Measurements from ENCODE around the gene RALBP1. TPM values are rescaled to one million over a fixed set of nuclear protein-coding genes. Genes with fewer than 3 reads are reported as not detected.

Gene RALBP1
- total and polyA plus RNA-seq, 2 of the 4 experiments (the other 2 are of a cell fraction) = 30.6 to 38.2 TPM

- no peak overlapping the region for H3K18ac ChIP-seq (ENCODE audit: low read depth, low read length)
- H2BK120ac ChIP-seq (ENCODE audit: low read depth, low read length) = no peak overlapping the region
- H3K27me3 ChIP-seq (ENCODE audit: control insufficient read depth, insufficient read depth, low read length) = no peaks in the 10 kb centered on the region
- dilution Hi-C loops (cut with HindIII; ENCODE audit: low sequenced_read_pairs, unreplicated experiment) (no loop called here), in situ Hi-C loops (cut with MboI; ENCODE audit: low sequenced_read_pairs) (no loop called here), intact Hi-C loops (cut with micrococcal nuclease) (loop anchor here (2.0 to 10.0 kb wide), 4 partner anchors 109 to 379 kb away; partner anchors contain the start of gene VAPA)
- no peak overlapping the region for H4K5ac ChIP-seq (ENCODE audit: low read depth, low read length)
- peaks cover 4% of the 10 kb centered on the region; the same call in 1 of the 2 replicates for H3K4me1 ChIP-seq (ENCODE audit: control insufficient read depth, insufficient read depth, low read length)
- H3K27ac ChIP-seq (ENCODE audit: insufficient read depth, low read length) = no peak overlapping the region
- H2BK20ac ChIP-seq (ENCODE audit: low read depth, low read length) = no peak overlapping the region
- no peak overlapping the region for H3K4me3 ChIP-seq (ENCODE audit: insufficient read depth, low read depth, low read length)
- no peak overlapping the region for H3K23ac ChIP-seq (ENCODE audit: low read depth, low read length)
- H2AFZ ChIP-seq (replicated peaks; ENCODE audit: low read length, poor library complexity) = no peak overlapping the region
- no peak overlapping the region for H3K14ac ChIP-seq (replicated peaks; ENCODE audit: low read depth, low read length)
- peak; percentile 98 for DNase-seq
- POLR2A ChIA-PET (ENCODE audit: unreplicated experiment) = no interaction called here
- TF ChIP-seq, protein P1, sequence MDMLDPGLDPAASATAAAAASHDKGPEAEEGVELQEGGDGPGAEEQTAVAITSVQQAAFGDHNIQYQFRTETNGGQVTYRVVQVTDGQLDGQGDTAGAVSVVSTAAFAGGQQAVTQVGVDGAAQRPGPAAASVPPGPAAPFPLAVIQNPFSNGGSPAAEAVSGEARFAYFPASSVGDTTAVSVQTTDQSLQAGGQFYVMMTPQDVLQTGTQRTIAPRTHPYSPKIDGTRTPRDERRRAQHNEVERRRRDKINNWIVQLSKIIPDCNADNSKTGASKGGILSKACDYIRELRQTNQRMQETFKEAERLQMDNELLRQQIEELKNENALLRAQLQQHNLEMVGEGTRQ (IDR thresholded peaks at IDR 0.05; ENCODE audit: low read depth, low read length) = no peak
- TF ChIP-seq BHLHE40 (IDR thresholded peaks at IDR 0.05; ENCODE audit: low read depth, low read length) (no peak), CTCF (conservative IDR thresholded peaks at IDR 0.05; ENCODE audit: low read depth, low read length) (peak; percentile 92), RFX5 (IDR thresholded peaks at IDR 0.05; ENCODE audit: low read depth, low read length) (0 out of 2 replicates have a peak, but pooled peaks have one; percentile 47), SMC3 (IDR thresholded peaks at IDR 0.05; ENCODE audit: low read depth, low read length) (peak; percentile 88), CEBPB (IDR thresholded peaks at IDR 0.05; ENCODE audit: low read depth, low read length) (peak; percentile 64), CHD1 (IDR thresholded peaks at IDR 0.05; ENCODE audit: low read depth, low read length) (0 out of 2 replicates have a peak, but pooled peaks have one; percentile 35), POLR2A (IDR thresholded peaks at IDR 0.05; ENCODE audit: low read depth, low read length) (no peak), RCOR1 (IDR thresholded peaks at IDR 0.05; ENCODE audit: insufficient replicate concordance, low read length) (no peak), ELK1 (IDR thresholded peaks at IDR 0.05; ENCODE audit: borderline replicate concordance, low read depth, low read length) (no peak), RAD21 (IDR thresholded peaks at IDR 0.05; ENCODE audit: low read length) (peak; percentile 90)
- WGBS, 2 experiments (ENCODE audit: extremely low coverage in 2 of 2, insufficient read length in 1 of 2) = no CpG with 5 or more reads among the region's 5 CpGs
- BruUV-seq (replicated peaks) = no TSS peak
- H3K9me1 ChIP-seq (ENCODE audit: insufficient read depth, low read length) = peaks cover 3% of the 10 kb centered on the region; the same call in 1 of the 2 replicates
- H2BK5ac ChIP-seq (ENCODE audit: low read depth, low read length, poor library complexity, severe bottlenecking) = peak overlapping the region; percentile 21
- no peak overlapping the region for H3K9ac ChIP-seq (ENCODE audit: low read depth, low read length)
- ATAC-seq (ENCODE audit: low read depth) = peak; percentile 97
- no peak overlapping the region for H2BK15ac ChIP-seq (ENCODE audit: low read depth, low read length)
- H3K36me3 ChIP-seq (ENCODE audit: control insufficient read depth, insufficient read depth, low read length) = peaks cover 16% of the 10 kb centered on the region
- no peak overlapping the region for H4K91ac ChIP-seq (ENCODE audit: insufficient read depth, low read depth, low read length)
- H3K4ac ChIP-seq (ENCODE audit: low read depth, low read length) = no peak overlapping the region
- H3K56ac ChIP-seq (ENCODE audit: extremely low read depth, insufficient read depth, low read length) = no peak overlapping the region
- no peak overlapping the region for H4K8ac ChIP-seq (ENCODE audit: low read depth in 2 of 2, low read length in 2 of 2)
- H3K4me2 ChIP-seq (ENCODE audit: low read depth, low read length) = no peak overlapping the region
- H4K20me1 ChIP-seq (ENCODE audit: insufficient read depth, low read length) = peaks cover 6% of the 10 kb centered on the region; the same call in 1 of the 2 replicates
- peaks cover 21 to 39% of the 10 kb centered on the region in 2 experiments for H3K79me1 ChIP-seq (ENCODE audit: low read depth in 1 of 2, low read length in 2 of 2)
- CTCF ChIA-PET = interaction anchor here (0.6 to 1.6 kb wide), 18 partner anchors 9 to 360 kb away, joined by 3 to 10 read pairs (median 3); no protein-coding TSS in a partner anchor
- no peaks in the 10 kb centered on the region for H3K9me3 ChIP-seq (ENCODE audit: control insufficient read depth, insufficient read depth, low read length)
- H2AK5ac ChIP-seq (ENCODE audit: low read depth, low read length) = no peak overlapping the region
- H2AK9ac ChIP-seq (replicated peaks; ENCODE audit: low read depth, low read length, poor library complexity) = no peak overlapping the region
Measured at GRCh38 chr18:9575558-9575957, 100.2 kb downstream of the RALBP1 start.
